GM19395 (cell line): ENCODE results near the gene NPB.

Experiments used
- ATAC-seq: cut with Tn5 transposase; IDR thresholded peaks from one replicate; pipeline ENCODE4 v1.9.1; 2021; ENCODE audit warnings: mild to moderate bottlenecking, moderate library complexity; ENCODE audit not compliant: unreplicated experiment

The NPB gene

GRCh38 chr17:81898885-81899284 is 3.2 kb upstream of the NPB start:
- no peak for ATAC-seq

GRCh38 chr17:81899514-81900166 is 2.4 kb upstream of the NPB start:
- no peak for ATAC-seq

GRCh38 chr17:81900181-81900820 is 1.7 kb upstream of the NPB start:
- no peak for ATAC-seq

GRCh38 chr17:81901167-81902022 is 643 bp upstream of the NPB start:
- no peak for ATAC-seq

- ATAC-seq: no peak
Measured at GRCh38 chr17:81902653-81903414, 796 bp downstream of the NPB start.

- no peak for ATAC-seq
Measured at GRCh38 chr17:81903415-81903831, 1.4 kb downstream of the NPB start.

- ATAC-seq: no peak
Measured at GRCh38 chr17:81903896-81904599, 2.0 kb downstream of the NPB start.

- ATAC-seq: no peak
Measured at GRCh38 chr17:81904600-81905423, 2.8 kb downstream of the NPB start.

- ATAC-seq: no peak
Measured at GRCh38 chr17:81905424-81905875, 3.4 kb downstream of the NPB start.

- no peak for ATAC-seq
Measured at GRCh38 chr17:81905993-81906392, 4.0 kb downstream of the NPB start.

GRCh38 chr17:81906476-81907218 is 4.6 kb downstream of the NPB start:
- ATAC-seq: no peak

GRCh38 chr17:81907219-81908145 is 5.4 kb downstream of the NPB start:
- ATAC-seq: no peak

- ATAC-seq: no peak
Measured at GRCh38 chr17:81908793-81909192, 6.8 kb downstream of the NPB start.

GRCh38 chr17:81909231-81909630 is 7.2 kb downstream of the NPB start:
- ATAC-seq: no peak

GRCh38 chr17:81909966-81910839 is 8.2 kb downstream of the NPB start:
- no peak for ATAC-seq

- peak; percentile 44 for ATAC-seq
Measured at GRCh38 chr17:81910840-81911276, 8.8 kb downstream of the NPB start.
